Dendritic cell treated with granulocyte-macrophage colony-stimulating factor and Interleukin-4, amounts not matched to agents 40 ng/mL and 50 ng/mL, for 4 days (primary cell): Measurements from ENCODE around the gene ZBTB46.
A peak's percentile ranks its signal among the peaks of the same experiment; 100 is the strongest.
"Not testable (repeated sequence)": the region's sequence is repeated elsewhere in the genome, so short reads cannot be mapped to it uniquely, and the experiment has no call there.

Experiments
- H3K27ac Mint-ChIP-seq: one replicate; pipeline ENCODE4 v1.8.0; 2022; ENCODE audit warnings: mild to moderate bottlenecking, mixed read lengths
- H3K27me3 Mint-ChIP-seq: one replicate; pipeline ENCODE4 v1.8.0; 2022; ENCODE audit warnings: mild to moderate bottlenecking, mixed read lengths
- H3K36me3 Mint-ChIP-seq: one replicate; pipeline ENCODE4 v1.8.0; 2022; ENCODE audit warnings: low read depth, mixed read lengths
- H3K4me1 Mint-ChIP-seq: one replicate; pipeline ENCODE4 v1.8.0; 2022; ENCODE audit warnings: low read depth, mixed read lengths
- H3K4me3 Mint-ChIP-seq: one replicate; pipeline ENCODE4 v1.8.0; 2022; ENCODE audit warnings: mild to moderate bottlenecking, moderate library complexity, mixed read lengths
- H3K9me3 Mint-ChIP-seq: one replicate; pipeline ENCODE4 v1.8.0; 2022; ENCODE audit warnings: mixed read lengths
- intact Hi-C: fragments of 100-400 bp; cut with micrococcal nuclease; formaldehyde crosslinking; loops from one replicate; pipeline ENCODE4 v1.15.0; 2022

ZBTB46 gene

GRCh38 chr20:63861981-63862901 lies 31.2 kb upstream of the ZBTB46 start:
- Mint-ChIP-seq H3K27ac (peak overlapping the region; percentile 88), H3K9me3 (no peaks in the 10 kb centered on the region), H3K4me3 (no peak overlapping the region), H3K27me3 (peaks cover 2% of the 10 kb centered on the region), H3K36me3 (peaks cover 65% of the 10 kb centered on the region), H3K4me1 (peaks cover 71% of the 10 kb centered on the region)
- intact Hi-C loops, result loop anchor here (5.0 kb wide), 1 partner anchor 35 kb away; no protein-coding TSS in a partner anchor

- intact Hi-C loops, result loop anchor here (5.0 kb wide), 1 partner anchor 34 kb away; no protein-coding TSS in a partner anchor
- Mint-ChIP-seq H3K9me3 (no peaks in the 10 kb centered on the region), H3K4me1 (peaks cover 73% of the 10 kb centered on the region), H3K4me3 (peak within 1 kb of the TSS; percentile 66), H3K27me3 (peaks cover 5% of the 10 kb centered on the region), H3K27ac (peak within 1 kb of the TSS; percentile 84), H3K36me3 (peaks cover 60% of the 10 kb centered on the region)
Measured at GRCh38 chr20:63861365-63861934, 30.4 kb upstream of the ZBTB46 start, which contains the start of gene ABHD16B. TSS of gene ABHD16B (plus strand) at chr20:63861498. CDS start at chr20:63861541, 43 bp downstream.

GRCh38 chr20:63860325-63861051 lies 29.4 kb upstream of the ZBTB46 start:
- intact Hi-C loops, result loop anchor here (5.0 kb wide), 1 partner anchor 33 kb away; no protein-coding TSS in a partner anchor
- Mint-ChIP-seq H3K4me3 (peak overlapping the region; percentile 66), H3K27ac (peak overlapping the region; percentile 84), H3K36me3 (peaks cover 52% of the 10 kb centered on the region), H3K4me1 (peaks cover 68% of the 10 kb centered on the region), H3K9me3 (no peaks in the 10 kb centered on the region), H3K27me3 (peaks cover 8% of the 10 kb centered on the region)

GRCh38 chr20:63859166-63859699 lies 28.2 kb upstream of the ZBTB46 start:
- no peaks in the 10 kb centered on the region for H3K9me3 Mint-ChIP-seq
- peaks cover 79% of the 10 kb centered on the region for H3K4me1 Mint-ChIP-seq
- H3K27ac Mint-ChIP-seq, result peak overlapping the region; percentile 84
- intact Hi-C loops, result loop anchor here (10.0 kb wide), 1 partner anchor 324 kb away; the partner anchor contains the start of gene PTK6
- H3K36me3 Mint-ChIP-seq, result peaks cover 39% of the 10 kb centered on the region
- H3K27me3 Mint-ChIP-seq, result peaks cover 11% of the 10 kb centered on the region
- peak overlapping the region; percentile 20 for H3K4me3 Mint-ChIP-seq

- Mint-ChIP-seq H3K9me3 (no peaks in the 10 kb centered on the region), H3K4me3 (peak overlapping the region; percentile 57), H3K4me1 (peaks cover 80% of the 10 kb centered on the region)
Measured at GRCh38 chr20:63858393-63859165, 27.5 kb upstream of the ZBTB46 start.

GRCh38 chr20:63857764-63858392 lies 26.8 kb upstream of the ZBTB46 start:
- Mint-ChIP-seq H3K27ac (peak overlapping the region; percentile 84), H3K9me3 (no peaks in the 10 kb centered on the region), H3K4me1 (peaks cover 79% of the 10 kb centered on the region), H3K36me3 (peaks cover 27% of the 10 kb centered on the region), H3K4me3 (peak overlapping the region; percentile 57), H3K27me3 (peaks cover 11% of the 10 kb centered on the region)
- intact Hi-C loops, result loop anchor here (10.0 kb wide), 1 partner anchor 323 kb away; the partner anchor contains the start of gene PTK6

More at GRCh38 chr20:63858393-63859165, 27.5 kb upstream of the ZBTB46 start:
- intact Hi-C loops, result loop anchor here (10.0 kb wide), 1 partner anchor 324 kb away; the partner anchor contains the start of gene PTK6
- peaks cover 34% of the 10 kb centered on the region for H3K36me3 Mint-ChIP-seq
- H3K27ac Mint-ChIP-seq, result peak overlapping the region; percentile 84
- peaks cover 11% of the 10 kb centered on the region for H3K27me3 Mint-ChIP-seq

GRCh38 chr20:63856098-63856511 lies 25.0 kb upstream of the ZBTB46 start:
- Mint-ChIP-seq H3K27me3 (peaks cover 11% of the 10 kb centered on the region), H3K4me1 (peaks cover 90% of the 10 kb centered on the region), H3K27ac (no peak overlapping the region), H3K9me3 (no peaks in the 10 kb centered on the region), H3K36me3 (peaks cover 9% of the 10 kb centered on the region), H3K4me3 (no peak overlapping the region)
- intact Hi-C loops, result loop anchor here (10.0 kb wide), 1 partner anchor 321 kb away; the partner anchor contains the start of gene PTK6

GRCh38 chr20:63855363-63856097 lies 24.5 kb upstream of the ZBTB46 start:
- Mint-ChIP-seq H3K4me3 (no peak overlapping the region), H3K9me3 (no peaks in the 10 kb centered on the region), H3K36me3 (peaks cover 3% of the 10 kb centered on the region), H3K4me1 (peaks cover 90% of the 10 kb centered on the region), H3K27ac (peak overlapping the region; percentile 95), H3K27me3 (peaks cover 12% of the 10 kb centered on the region)
- intact Hi-C loops, result loop anchor here (10.0 kb wide), 1 partner anchor 321 kb away; the partner anchor contains the start of gene PTK6

- H3K4me1 Mint-ChIP-seq, result peaks cover 89% of the 10 kb centered on the region
- no peaks in the 10 kb centered on the region for H3K36me3 Mint-ChIP-seq
- peaks cover 12% of the 10 kb centered on the region for H3K27me3 Mint-ChIP-seq
- no peaks in the 10 kb centered on the region for H3K9me3 Mint-ChIP-seq
- intact Hi-C loops, result loop anchor here (10.0 kb wide), 1 partner anchor 320 kb away; the partner anchor contains the start of gene PTK6
- peak overlapping the region; percentile 70 for H3K4me3 Mint-ChIP-seq
- peak overlapping the region; percentile 95 for H3K27ac Mint-ChIP-seq
Measured at GRCh38 chr20:63854766-63855362, 23.8 kb upstream of the ZBTB46 start.

- no peaks in the 10 kb centered on the region for H3K9me3 Mint-ChIP-seq
- peaks cover 12% of the 10 kb centered on the region for H3K27me3 Mint-ChIP-seq
- peak overlapping the region; percentile 70 for H3K4me3 Mint-ChIP-seq
- H3K4me1 Mint-ChIP-seq, result peaks cover 83% of the 10 kb centered on the region
- intact Hi-C loops, result loop anchor here (10.0 kb wide), 1 partner anchor 319 kb away; the partner anchor contains the start of gene PTK6
- H3K27ac Mint-ChIP-seq, result peak overlapping the region; percentile 95
- no peaks in the 10 kb centered on the region for H3K36me3 Mint-ChIP-seq
Measured at GRCh38 chr20:63854069-63854765, 23.2 kb upstream of the ZBTB46 start.

GRCh38 chr20:63853733-63854068 lies 22.6 kb upstream of the ZBTB46 start:
- not testable (repeated sequence) for H3K9me3 Mint-ChIP-seq, H3K36me3 Mint-ChIP-seq
- intact Hi-C loops, result loop anchor here (10.0 kb wide), 1 partner anchor 319 kb away; the partner anchor contains the start of gene PTK6
- peak overlapping the region; percentile 95 for H3K27ac Mint-ChIP-seq
- peaks cover 12% of the 10 kb centered on the region for H3K27me3 Mint-ChIP-seq
- H3K4me3 Mint-ChIP-seq, result peak overlapping the region; percentile 70
- peaks cover 77% of the 10 kb centered on the region for H3K4me1 Mint-ChIP-seq
